Lower leg skin (tissue), 4 donors: ENCODE data around the gene ESR2. TPM values are rescaled to one million over a fixed set of nuclear protein-coding genes. Genes with fewer than 3 reads are reported as not detected.

Experiments
- DNase-seq, 2 donors: peaks; one replicate each; pipeline ENCODE4 v3.0.0-alpha.2; 2019; ENCODE audit warnings: low spot score in 2 of 2
- H3K4me3 ChIP-seq: fragments of 200-600 bp; sonication (generic); 2 replicates; pipeline ENCODE4 v1.5.1; 2017; ENCODE audit warnings: mild to moderate bottlenecking, low read depth; ENCODE audit not compliant: poor library complexity, severe bottlenecking
- CTCF ChIP-seq, 3 donors: fragments of 450-650 bp; IDR thresholded peaks; one replicate each; pipeline ENCODE4 v1.5.1; 2016; ENCODE audit warnings: antibody characterized with exemption in 3 of 3, mild to moderate bottlenecking in 3 of 3, moderate library complexity in 2 of 3
- POLR2A ChIP-seq, 2 donors: fragments of 450-650 bp; IDR thresholded peaks; one replicate each; pipeline ENCODE4 v1.6.1; 2016 to 2017; ENCODE audit warnings: antibody characterized with exemption in 2 of 2, mild to moderate bottlenecking in 1 of 2, moderate library complexity in 1 of 2
- whole genome bisulfite sequencing, 2 donors: methylation state at CpG; one replicate each; pipeline ENCODE4 v1.1.5; 2018; 5-methylcytosine and 5-hydroxymethylcytosine counted together
- intact Hi-C: fragments of 100-400 bp; cut with DNase I; formaldehyde crosslinking; loops from one replicate; pipeline ENCODE4 v1.15.0; 2023; ENCODE audit warnings: low total_unique reads
- total RNA-seq, 4 donors: library from RNA; depleted of rRNA; stranded (reverse); fragments of >200 nt; gene quantifications; one replicate each; pipeline ENCODE4 v1.1.0, GENCODE V29; 2016

ESR2 gene
- total RNA-seq, 4 donors from 2014 or later: 0.08 to 0.65 (median 0.22) TPM

GRCh38 chr14:64260418-64260817 lies 33.8 kb downstream of the ESR2 start:
- intact Hi-C loops: no loop called here
- TF ChIP-seq POLR2A (IDR thresholded peaks at IDR 0.05): no peak
- no peak for TF ChIP-seq CTCF (IDR thresholded peaks at IDR 0.05)
- WGBS, 2 donors: 93% methylated on average over 21 of the region's 21 CpGs
- no peak for DNase-seq
- no peak overlapping the region for H3K4me3 ChIP-seq

GRCh38 chr14:64255756-64256155 lies 38.4 kb downstream of the ESR2 start:
- TF ChIP-seq POLR2A (IDR thresholded peaks at IDR 0.05): no peak
- TF ChIP-seq CTCF (IDR thresholded peaks at IDR 0.05): no peak
- WGBS, 2 donors: 66 to 89% methylated on average over 1 of the region's 1 CpG
- DNase-seq: no peak
- no peak overlapping the region for H3K4me3 ChIP-seq
- intact Hi-C loops: no loop called here

- intact Hi-C loops: no loop called here
- TF ChIP-seq CTCF (IDR thresholded peaks at IDR 0.05) (no peak), POLR2A (IDR thresholded peaks at IDR 0.05) (no peak)
- no peak overlapping the region for H3K4me3 ChIP-seq
- WGBS, 2 donors: 75 to 76% methylated on average over 3 of the region's 3 CpGs
- DNase-seq: no peak
Observed at GRCh38 chr14:64253672-64254071, 40.5 kb downstream of the ESR2 start.

GRCh38 chr14:64249363-64249762 lies 44.8 kb downstream of the ESR2 start:
- intact Hi-C loops: no loop called here
- no peak overlapping the region for H3K4me3 ChIP-seq
- TF ChIP-seq POLR2A (IDR thresholded peaks at IDR 0.05) (no peak), CTCF (IDR thresholded peaks at IDR 0.05) (no peak)
- 68 to 70% methylated on average over 7 of the region's 7 CpGs for WGBS, 2 donors
- no peak for DNase-seq

- DNase-seq: no peak
- no peak overlapping the region for H3K4me3 ChIP-seq
- intact Hi-C loops: no loop called here
- WGBS, 2 donors: 78 to 81% methylated on average over 4 of the region's 4 CpGs
- TF ChIP-seq CTCF (IDR thresholded peaks at IDR 0.05): no peak
- no peak for TF ChIP-seq POLR2A (IDR thresholded peaks at IDR 0.05)
Observed at GRCh38 chr14:64248689-64249088, 45.5 kb downstream of the ESR2 start.

- TF ChIP-seq CTCF (IDR thresholded peaks at IDR 0.05): no peak
- TF ChIP-seq POLR2A (IDR thresholded peaks at IDR 0.05): no peak
- 85 to 87% methylated on average over 3 of the region's 3 CpGs for WGBS, 2 donors
- intact Hi-C loops: no loop called here
- no peak overlapping the region for H3K4me3 ChIP-seq
- DNase-seq: no peak
Observed at GRCh38 chr14:64247195-64247594, 47.0 kb downstream of the ESR2 start.
